BJ (cell line): Measurements from ENCODE around the gene DUSP8. TPM values are rescaled to one million over a fixed set of nuclear protein-coding genes. Genes with fewer than 3 reads are reported as not detected.

ENCODE experiments used
- CTCF ChIA-PET: fragments of 350-600 bp; formaldehyde crosslinking; extraction: SDS; loops from one replicate; lab custom pipeline; 2021; ENCODE audit warnings: antibody characterized with exemption, inconsistent platforms; lab: Yijun Ruan, JAX
- POLR2A ChIA-PET: fragments of 300-600 bp; sonication (Branson Sonifier 250); formaldehyde crosslinking; extraction: SDS; loops from one replicate; lab custom pipeline; 2021; ENCODE audit warnings: antibody characterized with exemption; lab: Charles Lee
- DNase-seq: peaks from one replicate; pipeline ENCODE4 v3.0.0-alpha.2; 2011; ENCODE audit warnings: low read depth
- H3K27me3 ChIP-seq: 2 replicates; pipeline ENCODE4 v1.6.0; 2011; ENCODE audit warnings: low read length; ENCODE audit not compliant: control insufficient read depth, insufficient read depth
- H3K36me3 ChIP-seq: 2 replicates; pipeline ENCODE4 v1.5.1; 2011; ENCODE audit warnings: low read length; ENCODE audit not compliant: control insufficient read depth, insufficient read depth
- H3K4me3 ChIP-seq: 2 replicates; pipeline ENCODE4 v1.5.1; 2011; ENCODE audit warnings: low read depth, mild to moderate bottlenecking, control low read depth, low read length
- polyA plus RNA-seq: library from polyadenylated mRNA; depleted of rRNA; stranded (reverse); fragments of >200 nt; gene quantifications from 2 replicates; pipeline ENCODE4 v1.2.3, GENCODE V29; 2011
- TF ChIP-seq, protein P1 (sequence below): IDR thresholded peaks from 2 replicates; pipeline ENCODE4 v1.5.1; 2011; ENCODE audit warnings: low read depth, mild to moderate bottlenecking, control low read depth, inconsistent platforms, low read length, moderate library complexity; ENCODE audit not compliant: insufficient read depth

DUSP8 gene
- polyA plus RNA-seq, 1 experiment: 3.4 TPM

DNA sequence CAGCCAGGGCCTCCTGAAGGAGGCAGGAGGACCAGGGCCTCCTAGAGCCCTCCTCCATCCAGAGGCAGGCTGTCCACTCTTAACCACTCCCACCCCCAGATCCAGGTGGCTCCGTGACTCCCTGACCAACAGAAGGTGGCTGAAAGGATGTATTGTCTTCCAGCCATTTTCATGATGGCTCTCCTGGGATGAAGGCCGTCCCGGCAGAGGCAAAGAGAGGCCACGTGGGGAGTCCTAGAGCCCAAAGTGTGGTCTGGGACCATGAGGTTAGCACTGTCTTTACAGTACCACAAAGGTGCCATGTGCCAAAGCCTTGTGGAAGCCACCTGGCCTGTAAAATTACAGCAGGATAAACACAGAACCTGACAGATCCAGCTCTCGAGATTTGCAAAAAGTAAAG lies 42.3 kb downstream of the DUSP8 start:
- POLR2A ChIA-PET: no interaction called here
- H3K36me3 ChIP-seq: peaks cover 1% of the 10 kb centered on the region; the same call in 1 of the 2 replicates
- H3K4me3 ChIP-seq: no peak overlapping the region
- DNase-seq: no peak
- H3K27me3 ChIP-seq: no peaks in the 10 kb centered on the region
- TF ChIP-seq, protein P1, sequence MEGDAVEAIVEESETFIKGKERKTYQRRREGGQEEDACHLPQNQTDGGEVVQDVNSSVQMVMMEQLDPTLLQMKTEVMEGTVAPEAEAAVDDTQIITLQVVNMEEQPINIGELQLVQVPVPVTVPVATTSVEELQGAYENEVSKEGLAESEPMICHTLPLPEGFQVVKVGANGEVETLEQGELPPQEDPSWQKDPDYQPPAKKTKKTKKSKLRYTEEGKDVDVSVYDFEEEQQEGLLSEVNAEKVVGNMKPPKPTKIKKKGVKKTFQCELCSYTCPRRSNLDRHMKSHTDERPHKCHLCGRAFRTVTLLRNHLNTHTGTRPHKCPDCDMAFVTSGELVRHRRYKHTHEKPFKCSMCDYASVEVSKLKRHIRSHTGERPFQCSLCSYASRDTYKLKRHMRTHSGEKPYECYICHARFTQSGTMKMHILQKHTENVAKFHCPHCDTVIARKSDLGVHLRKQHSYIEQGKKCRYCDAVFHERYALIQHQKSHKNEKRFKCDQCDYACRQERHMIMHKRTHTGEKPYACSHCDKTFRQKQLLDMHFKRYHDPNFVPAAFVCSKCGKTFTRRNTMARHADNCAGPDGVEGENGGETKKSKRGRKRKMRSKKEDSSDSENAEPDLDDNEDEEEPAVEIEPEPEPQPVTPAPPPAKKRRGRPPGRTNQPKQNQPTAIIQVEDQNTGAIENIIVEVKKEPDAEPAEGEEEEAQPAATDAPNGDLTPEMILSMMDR: no peak
- CTCF ChIA-PET: interaction anchor here (1.0 kb wide), 1 partner anchor 14 kb away, joined by 4 read pairs; no protein-coding TSS in a partner anchor

- TF ChIP-seq, protein P1: no peak
- ChIA-PET CTCF (no interaction called here), POLR2A (no interaction called here)
Measured at GRCh38 chr11:1529286-1529685, 42.8 kb downstream of the DUSP8 start.

DNA sequence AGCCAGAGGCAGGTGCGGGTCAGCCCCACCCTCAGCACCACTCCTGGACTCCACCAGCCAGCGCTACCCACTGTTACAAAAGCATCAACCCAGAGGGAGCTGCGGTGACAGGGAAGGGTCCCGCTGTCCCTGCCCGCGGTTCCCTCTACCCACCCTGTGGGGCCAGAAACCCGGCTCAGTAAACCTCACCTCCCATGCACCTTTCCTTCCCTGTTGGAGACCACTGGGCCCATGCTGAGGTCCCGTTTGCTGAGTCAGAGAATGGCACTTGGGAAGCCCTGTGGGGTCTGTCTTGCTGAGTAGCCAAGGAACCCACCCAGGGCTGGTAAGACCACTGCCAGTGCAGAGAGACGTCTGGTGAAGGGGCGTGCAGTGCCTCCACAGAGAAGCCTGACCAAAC lies 43.4 kb downstream of the DUSP8 start:
- TF ChIP-seq, protein P1: no peak

More at GRCh38 chr11:1529286-1529685, 42.8 kb downstream of the DUSP8 start:
- Histone ChIP-seq H3K36me3 (peaks cover 1% of the 10 kb centered on the region; the same call in 1 of the 2 replicates), H3K27me3 (no peaks in the 10 kb centered on the region), H3K4me3 (no peak overlapping the region)
- no peak for DNase-seq

GRCh38 chr11:1526785-1527184 lies 45.3 kb downstream of the DUSP8 start:
- no peaks in the 10 kb centered on the region for H3K27me3 ChIP-seq
- ChIA-PET POLR2A (no interaction called here), CTCF (interaction anchor here (2.1 kb wide), 1 partner anchor 11 kb away, joined by 6 read pairs; no protein-coding TSS in a partner anchor)
- H3K36me3 ChIP-seq: peaks cover 3% of the 10 kb centered on the region
- no peak overlapping the region for H3K4me3 ChIP-seq
- TF ChIP-seq, protein P1: no peak
- DNase-seq: no peak

More for the DNA sequence above, 43.4 kb downstream of the DUSP8 start:
- ChIA-PET CTCF (no interaction called here), POLR2A (no interaction called here)
- no peaks in the 10 kb centered on the region for H3K27me3 ChIP-seq
- H3K4me3 ChIP-seq: no peak overlapping the region
- peaks cover 3% of the 10 kb centered on the region for H3K36me3 ChIP-seq
- no peak for DNase-seq

DNA sequence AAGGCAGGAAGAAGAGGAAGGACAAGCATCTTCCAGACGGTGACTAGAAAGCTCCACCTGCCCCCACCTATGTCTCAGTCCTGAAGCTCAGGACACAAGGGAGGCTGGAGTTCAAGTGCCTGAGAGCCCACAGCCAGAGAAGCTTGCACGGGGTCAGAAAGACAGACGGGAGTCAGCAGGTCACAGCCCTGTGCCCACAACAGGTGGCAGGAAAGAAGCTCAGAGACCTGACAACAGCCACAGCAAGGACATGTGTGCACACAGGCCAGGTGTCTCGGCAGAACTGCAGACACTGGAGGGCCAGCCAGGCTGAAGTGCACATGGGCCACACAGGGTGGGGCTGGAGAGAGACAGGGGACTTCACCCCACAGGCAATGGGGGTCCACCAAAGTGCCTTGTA lies 48.3 kb downstream of the DUSP8 start:
- ChIA-PET POLR2A (no interaction called here), CTCF (interaction anchor here (1.5 kb wide), 1 partner anchor 9 kb away, joined by 5 read pairs; no protein-coding TSS in a partner anchor)
- Histone ChIP-seq H3K27me3 (no peaks in the 10 kb centered on the region), H3K4me3 (no peak overlapping the region), H3K36me3 (peaks cover 3% of the 10 kb centered on the region)
- DNase-seq: no peak
- TF ChIP-seq, protein P1: no peak
